ENCODE measurements around the gene CD99. TPM values are rescaled to one million over a fixed set of nuclear protein-coding genes. Genes with fewer than 3 reads are reported as not detected.
A peak's percentile ranks its signal among the peaks of the same experiment; 100 is the strongest.

The CD99 gene
- polyA plus RNA-seq, 1 of the 3 experiments (the other 2 are of a cell fraction) = 346 TPM

GRCh38 chrX:2696698-2697215 lies 5.7 kb downstream of the CD99 start:
- Histone ChIP-seq H3K9me2 (no peaks in the 10 kb centered on the region), H3K9ac (0 out of 2 replicates have a peak overlapping the region, but pooled peaks have one; percentile 14), H3K79me2 (ENCODE audit: insufficient read depth) (peaks cover 97% of the 10 kb centered on the region), H3K4me3 (ENCODE audit: low read depth in 2 of 2, low read length in 1 of 2) (no peak overlapping the region; a peak in 1 of 4 replicates), H3K27me3 (ENCODE audit: insufficient read depth) (peaks cover 5% of the 10 kb centered on the region; the same call in 1 of the 2 replicates), H4K20me1 (ENCODE audit: insufficient read depth) (peaks cover 38% of the 10 kb centered on the region), H3F3A (replicated peaks; ENCODE audit: insufficient read depth) (peaks cover 18% of the 10 kb centered on the region), H3K4me1 (ENCODE audit: control insufficient read depth in 1 of 2, insufficient read depth in 2 of 2, low read depth in 1 of 2, low read length in 1 of 2) (peaks cover 0 to 15% of the 10 kb centered on the region in 2 experiments; a peak in 3 of 4 replicates), H3K36me3 (replicated peaks in 1 of 2; ENCODE audit: control insufficient read depth in 1 of 2, insufficient read depth in 2 of 2, low read length in 1 of 2) (no peaks in the 10 kb centered on the region), H2AFZ (ENCODE audit: low read depth) (no peak overlapping the region), H3K4me2 (peak overlapping the region; percentile 66; the same call in 1 of the 2 replicates), H3K9me3 (no peaks in the 10 kb centered on the region), H3K27ac (ENCODE audit: low read depth in 2 of 2, low read length in 1 of 2) (peak overlapping the region in 1 of 2 experiments; percentile 79; a peak in 2 of 4 replicates)
- no peak for DNase-seq
- TF ChIP-seq USF1 (IDR thresholded peaks at IDR 0.05; ENCODE audit: borderline replicate concordance, low read depth) = no peak
- TF ChIP-seq JUND (IDR thresholded peaks at IDR 0.05) = peak; percentile 49
- TF ChIP-seq TAF1 (IDR thresholded peaks at IDR 0.05; ENCODE audit: borderline replicate concordance, low read depth, low read length) = no peak
- TF ChIP-seq MEF2A (IDR thresholded peaks at IDR 0.05; ENCODE audit: borderline replicate concordance, low read depth) = no peak
- no peak for TF ChIP-seq CTCF (IDR thresholded peaks at IDR 0.05)
- TF ChIP-seq FOSL2 (IDR thresholded peaks at IDR 0.05; ENCODE audit: borderline replicate concordance, low read depth) = peak; percentile 40; the same call in 1 of the 2 replicates
- no peak for TF ChIP-seq RFX5 (IDR thresholded peaks at IDR 0.05; ENCODE audit: low read length)
- TF ChIP-seq IRF3 (IDR thresholded peaks at IDR 0.05; ENCODE audit: low read depth, low read length) = no peak
- TF ChIP-seq PBX3 (IDR thresholded peaks at IDR 0.05) = 0 out of 2 replicates have a peak, but pooled peaks have one; percentile 8
- 0 out of 2 replicates have a peak, but pooled peaks have one; percentile 17 for TF ChIP-seq RXRA (IDR thresholded peaks at IDR 0.05; ENCODE audit: borderline replicate concordance, low read depth)
- no peak for TF ChIP-seq GATA2 (CRISPR knock-in tag; IDR thresholded peaks at IDR 0.05)
- TF ChIP-seq CHD2 (IDR thresholded peaks at IDR 0.05; ENCODE audit: low read length, partially characterized antibody) = no peak
- peak; percentile 32; the same call in 1 of the 2 replicates for TF ChIP-seq TCF12 (IDR thresholded peaks at IDR 0.05)
- no peak for TF ChIP-seq EZH2phosphoT487 (IDR thresholded peaks at IDR 0.05; ENCODE audit: borderline replicate concordance, low read depth)
- no peak for TF ChIP-seq ELF1 (IDR thresholded peaks at IDR 0.05)
- TF ChIP-seq YY1 (IDR thresholded peaks at IDR 0.05; ENCODE audit: low read depth) = no peak
- TF ChIP-seq FOXM1 (IDR thresholded peaks at IDR 0.05; ENCODE audit: low read depth) = 0 out of 2 replicates have a peak, but pooled peaks have one; percentile 22
- no peak for TF ChIP-seq RAD21 (IDR thresholded peaks at IDR 0.05; ENCODE audit: low read length)
- 0 out of 2 replicates have a peak, but pooled peaks have one; percentile 22 for TF ChIP-seq MAX (IDR thresholded peaks at IDR 0.05; ENCODE audit: low read depth)
- TF ChIP-seq NFIC (IDR thresholded peaks at IDR 0.05; ENCODE audit: borderline replicate concordance) = peak; percentile 62; the same call in 1 of the 2 replicates
- ChIA-PET CTCF (no interaction called here), POLR2A (no interaction called here)
- WGBS (ENCODE audit: low lambda C conversion rate) = 36% methylated on average over 8 of the region's 8 CpGs
